Stimulated activated CD4-positive, alpha-beta T cell treated with anti-CD3 and anti-CD28 coated beads, Interleukin-15, amount 100 ng/mL, for 48 hours (primary cell): ENCODE data around the gene ZDHHC11B.
"Not testable (repeated sequence)": the region's sequence is repeated elsewhere in the genome, so short reads cannot be mapped to it uniquely, and the experiment has no call there.

Source experiments
- DNase-seq, 2 donors: peaks; one replicate each; pipeline ENCODE4 v3.0.0-alpha.2; 2020; ENCODE audit warnings: low read depth in 2 of 2

The ZDHHC11B gene

GRCh38 chr5:685262-686171 lies 99.0 kb downstream of the ZDHHC11B start:
- DNase-seq = no peak

- DNase-seq = no peak
These were observed 99.7 kb downstream of the ZDHHC11B start for GRCh38 chr5:684751-685216.

- no peak for DNase-seq
These were observed 100.7 kb downstream of the ZDHHC11B start for GRCh38 chr5:683551-684481.

GRCh38 chr5:682651-683358 lies 101.7 kb downstream of the ZDHHC11B start:
- not testable (repeated sequence) for DNase-seq

GRCh38 chr5:682216-682615 lies 102.3 kb downstream of the ZDHHC11B start:
- DNase-seq = not testable (repeated sequence)

- DNase-seq = not testable (repeated sequence)
These were observed 103.0 kb downstream of the ZDHHC11B start for GRCh38 chr5:681317-682191.

GRCh38 chr5:680836-681235 lies 103.7 kb downstream of the ZDHHC11B start:
- not testable (repeated sequence) for DNase-seq

- not testable (repeated sequence) for DNase-seq
These were observed 104.3 kb downstream of the ZDHHC11B start for GRCh38 chr5:680118-680795.

GRCh38 chr5:679166-679895 lies 105.2 kb downstream of the ZDHHC11B start:
- DNase-seq = not testable (repeated sequence)

- DNase-seq = not testable (repeated sequence)
These were observed 106.0 kb downstream of the ZDHHC11B start for GRCh38 chr5:678521-678920.

- DNase-seq = no peak
These were observed 107.1 kb downstream of the ZDHHC11B start for GRCh38 chr5:677131-678101.

- no peak for DNase-seq
These were observed 107.8 kb downstream of the ZDHHC11B start for GRCh38 chr5:676699-677076.

GRCh38 chr5:675871-676698 lies 108.4 kb downstream of the ZDHHC11B start:
- DNase-seq = no peak

GRCh38 chr5:675111-675870 lies 109.2 kb downstream of the ZDHHC11B start:
- DNase-seq = no peak

GRCh38 chr5:674630-675011 lies 109.9 kb downstream of the ZDHHC11B start:
- no peak for DNase-seq

GRCh38 chr5:673831-674629 lies 110.5 kb downstream of the ZDHHC11B start:
- DNase-seq = no peak
